Neural cell (in vitro differentiated cells): Measurements from ENCODE around the gene ZFX. TPM values are rescaled to one million over a fixed set of nuclear protein-coding genes. Genes with fewer than 3 reads are reported as not detected.

Source experiments
- H2AFZ ChIP-seq: fragments of 200-600, 300-800 bp; sonication (generic), shearing (Covaris generic); 2 replicates; pipeline ENCODE4 v1.6.0; 2014; ENCODE audit warnings: low read depth, mild to moderate bottlenecking, antibody characterized with exemption, low read length, moderate library complexity
- H3F3A ChIP-seq: fragments of 200-600 bp; shearing (Covaris generic); 2 replicates; pipeline ENCODE4 v1.6.1; 2016; ENCODE audit warnings: mild to moderate bottlenecking, moderate library complexity, mixed read lengths, antibody characterized with exemption, low read length; ENCODE audit not compliant: insufficient read depth, poor library complexity, severe bottlenecking
- H3K27ac ChIP-seq: fragments of 200-600, 300-800 bp; sonication (generic), shearing (Covaris generic); 2 replicates; pipeline ENCODE4 v1.5.1; 2014; ENCODE audit warnings: mild to moderate bottlenecking, low read length, moderate library complexity
- H3K27me3 ChIP-seq: fragments of 300-800, 200-600 bp; sonication (generic), shearing (Covaris generic); 2 replicates; pipeline ENCODE4 v1.6.0; 2014; ENCODE audit warnings: mild to moderate bottlenecking, low read depth, low read length, moderate library complexity; ENCODE audit not compliant: insufficient read depth
- H3K36me3 ChIP-seq: fragments of 300-800, 200-600 bp; sonication (generic), shearing (Covaris generic); 2 replicates; pipeline ENCODE4 v1.5.1; 2014; ENCODE audit warnings: mild to moderate bottlenecking, antibody characterized with exemption, low read length, moderate library complexity; ENCODE audit not compliant: insufficient read depth
- H3K4me2 ChIP-seq: fragments of 300-800, 200-600 bp; sonication (generic), shearing (Covaris generic); 2 replicates; pipeline ENCODE4 v1.6.0; 2014; ENCODE audit warnings: mild to moderate bottlenecking, low read length
- H3K4me3 ChIP-seq: fragments of 300-800, 200-600 bp; sonication (generic), shearing (Covaris generic); 2 replicates; pipeline ENCODE4 v1.5.1; 2014; ENCODE audit warnings: mild to moderate bottlenecking, low read length, moderate library complexity
- H3K79me2 ChIP-seq: fragments of 200-600 bp; shearing (Covaris generic); replicated peaks from 2 replicates; pipeline ENCODE4 v1.6.0; 2014; ENCODE audit warnings: mild to moderate bottlenecking, low read length, moderate library complexity; ENCODE audit not compliant: insufficient read depth
- H3K9ac ChIP-seq: fragments of 300-800, 200-600 bp; sonication (generic), shearing (Covaris generic); 2 replicates; pipeline ENCODE4 v1.6.1; 2016; ENCODE audit warnings: mild to moderate bottlenecking, low read length, mixed read lengths
- H3K9me2 ChIP-seq: fragments of 200-600 bp; shearing (Covaris generic); 2 replicates; pipeline ENCODE4 v1.6.1; 2016; ENCODE audit warnings: mild to moderate bottlenecking, low read length, mixed read lengths; ENCODE audit not compliant: insufficient read depth
- H3K9me3 ChIP-seq: fragments of 200-600, 300-800 bp; sonication (generic), shearing (Covaris generic); 2 replicates; pipeline ENCODE4 v1.6.1; 2016; ENCODE audit warnings: mild to moderate bottlenecking, mixed run types, low read length, moderate library complexity, mixed read lengths
- H4K20me1 ChIP-seq: fragments of 200-600 bp; shearing (Covaris generic); 2 replicates; pipeline ENCODE4 v1.6.1; 2016; ENCODE audit warnings: mild to moderate bottlenecking, mixed run types; ENCODE audit not compliant: insufficient read depth
- EP300 ChIP-seq: fragments of 450-650 bp; conservative IDR thresholded peaks from 2 replicates; pipeline ENCODE4 v1.6.1; 2014; ENCODE audit warnings: antibody characterized with exemption, mild to moderate bottlenecking, moderate library complexity; ENCODE audit not compliant: poor library complexity, severe bottlenecking
- EZH2 ChIP-seq: fragments of 200-600, 300-800 bp; shearing (Covaris generic), sonication (generic); IDR thresholded peaks from 2 replicates; pipeline ENCODE4 v1.6.1; 2014; ENCODE audit warnings: antibody characterized with exemption, low read length, borderline replicate concordance, mild to moderate bottlenecking; ENCODE audit not compliant: insufficient read depth, poor library complexity, severe bottlenecking
- MXI1 ChIP-seq: fragments of 450-650 bp; conservative IDR thresholded peaks from 2 replicates; pipeline ENCODE4 v1.6.1; 2014; ENCODE audit warnings: antibody characterized with exemption, mild to moderate bottlenecking; ENCODE audit not compliant: poor library complexity, severe bottlenecking
- POLR2AphosphoS5 ChIP-seq: IDR thresholded peaks from 2 replicates; pipeline ENCODE4 v1.6.1; 2012
- RAD21 ChIP-seq: fragments of 450-650 bp; conservative IDR thresholded peaks from 2 replicates; pipeline ENCODE4 v1.6.1; 2014; ENCODE audit warnings: antibody characterized with exemption, mild to moderate bottlenecking, moderate library complexity
- SMC3 ChIP-seq: fragments of 450-650 bp; conservative IDR thresholded peaks from 2 replicates; pipeline ENCODE4 v1.6.1; 2014; ENCODE audit warnings: antibody characterized with exemption, mild to moderate bottlenecking, moderate library complexity; ENCODE audit not compliant: poor library complexity
- TAF1 ChIP-seq: IDR thresholded peaks from 2 replicates; pipeline ENCODE4 v1.6.1; 2012; ENCODE audit warnings: low read depth
- polyA plus RNA-seq: library from polyadenylated mRNA; depleted of rRNA; stranded (reverse); fragments of >200 nt; gene quantifications from 2 replicates; pipeline ENCODE4 v1.2.3, GENCODE V29; 2014
- TF ChIP-seq, protein P1 (sequence below): IDR thresholded peaks from 2 replicates; pipeline ENCODE4 v1.6.1; 2012; ENCODE audit warnings: borderline replicate concordance
- TF ChIP-seq, protein P2 (sequence below): fragments of 450-650 bp; IDR thresholded peaks from 2 replicates; pipeline ENCODE4 v1.5.1; 2014; ENCODE audit warnings: antibody characterized with exemption, mild to moderate bottlenecking, moderate library complexity; ENCODE audit not compliant: poor library complexity, severe bottlenecking

The ZFX gene
- polyA plus RNA-seq, 1 donor from 2014 or later: 12.5 TPM

DNA sequence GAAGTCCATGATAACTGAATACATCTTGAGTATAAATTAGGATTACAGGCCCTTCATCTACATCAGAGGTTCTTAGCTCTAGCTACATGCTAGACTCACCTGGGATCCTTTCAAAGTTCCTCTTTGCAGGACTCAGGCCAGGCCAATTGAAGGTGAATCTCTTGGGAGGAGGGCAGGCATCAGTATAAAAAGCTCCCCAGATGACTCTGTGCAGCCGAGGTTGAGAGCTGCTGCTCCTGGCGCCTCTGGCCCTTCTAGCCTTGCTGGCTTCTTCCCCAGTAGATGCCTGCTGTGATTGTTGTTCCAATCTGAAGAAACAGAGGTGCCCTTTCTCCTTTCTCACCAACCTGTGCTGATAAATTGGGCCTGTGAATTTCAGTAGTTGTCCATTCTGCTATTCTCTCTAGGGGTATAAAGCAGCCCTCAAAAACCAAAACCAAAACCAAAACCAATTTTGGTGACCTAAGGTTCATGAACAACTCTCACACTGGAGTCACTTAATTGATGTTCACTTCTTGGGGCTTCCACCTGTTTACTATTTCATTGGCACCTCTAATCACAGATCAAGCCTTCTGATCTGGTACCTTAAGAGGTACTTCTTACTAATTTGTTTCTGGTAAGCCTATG is 85.7 kb downstream of the ZFX start:
- no peak overlapping the region for H3K27ac ChIP-seq
- no peaks in the 10 kb centered on the region for H3K36me3 ChIP-seq
- H3F3A ChIP-seq: no peaks in the 10 kb centered on the region
- no peak for TF ChIP-seq MXI1
- no peak for TF ChIP-seq EZH2
- TF ChIP-seq TAF1: no peak
- no peak for TF ChIP-seq EP300
- TF ChIP-seq, protein P1, sequence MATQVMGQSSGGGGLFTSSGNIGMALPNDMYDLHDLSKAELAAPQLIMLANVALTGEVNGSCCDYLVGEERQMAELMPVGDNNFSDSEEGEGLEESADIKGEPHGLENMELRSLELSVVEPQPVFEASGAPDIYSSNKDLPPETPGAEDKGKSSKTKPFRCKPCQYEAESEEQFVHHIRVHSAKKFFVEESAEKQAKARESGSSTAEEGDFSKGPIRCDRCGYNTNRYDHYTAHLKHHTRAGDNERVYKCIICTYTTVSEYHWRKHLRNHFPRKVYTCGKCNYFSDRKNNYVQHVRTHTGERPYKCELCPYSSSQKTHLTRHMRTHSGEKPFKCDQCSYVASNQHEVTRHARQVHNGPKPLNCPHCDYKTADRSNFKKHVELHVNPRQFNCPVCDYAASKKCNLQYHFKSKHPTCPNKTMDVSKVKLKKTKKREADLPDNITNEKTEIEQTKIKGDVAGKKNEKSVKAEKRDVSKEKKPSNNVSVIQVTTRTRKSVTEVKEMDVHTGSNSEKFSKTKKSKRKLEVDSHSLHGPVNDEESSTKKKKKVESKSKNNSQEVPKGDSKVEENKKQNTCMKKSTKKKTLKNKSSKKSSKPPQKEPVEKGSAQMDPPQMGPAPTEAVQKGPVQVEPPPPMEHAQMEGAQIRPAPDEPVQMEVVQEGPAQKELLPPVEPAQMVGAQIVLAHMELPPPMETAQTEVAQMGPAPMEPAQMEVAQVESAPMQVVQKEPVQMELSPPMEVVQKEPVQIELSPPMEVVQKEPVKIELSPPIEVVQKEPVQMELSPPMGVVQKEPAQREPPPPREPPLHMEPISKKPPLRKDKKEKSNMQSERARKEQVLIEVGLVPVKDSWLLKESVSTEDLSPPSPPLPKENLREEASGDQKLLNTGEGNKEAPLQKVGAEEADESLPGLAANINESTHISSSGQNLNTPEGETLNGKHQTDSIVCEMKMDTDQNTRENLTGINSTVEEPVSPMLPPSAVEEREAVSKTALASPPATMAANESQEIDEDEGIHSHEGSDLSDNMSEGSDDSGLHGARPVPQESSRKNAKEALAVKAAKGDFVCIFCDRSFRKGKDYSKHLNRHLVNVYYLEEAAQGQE: no peak
- TF ChIP-seq SMC3: no peak
- TF ChIP-seq POLR2AphosphoS5: no peak
- TF ChIP-seq, protein P2, sequence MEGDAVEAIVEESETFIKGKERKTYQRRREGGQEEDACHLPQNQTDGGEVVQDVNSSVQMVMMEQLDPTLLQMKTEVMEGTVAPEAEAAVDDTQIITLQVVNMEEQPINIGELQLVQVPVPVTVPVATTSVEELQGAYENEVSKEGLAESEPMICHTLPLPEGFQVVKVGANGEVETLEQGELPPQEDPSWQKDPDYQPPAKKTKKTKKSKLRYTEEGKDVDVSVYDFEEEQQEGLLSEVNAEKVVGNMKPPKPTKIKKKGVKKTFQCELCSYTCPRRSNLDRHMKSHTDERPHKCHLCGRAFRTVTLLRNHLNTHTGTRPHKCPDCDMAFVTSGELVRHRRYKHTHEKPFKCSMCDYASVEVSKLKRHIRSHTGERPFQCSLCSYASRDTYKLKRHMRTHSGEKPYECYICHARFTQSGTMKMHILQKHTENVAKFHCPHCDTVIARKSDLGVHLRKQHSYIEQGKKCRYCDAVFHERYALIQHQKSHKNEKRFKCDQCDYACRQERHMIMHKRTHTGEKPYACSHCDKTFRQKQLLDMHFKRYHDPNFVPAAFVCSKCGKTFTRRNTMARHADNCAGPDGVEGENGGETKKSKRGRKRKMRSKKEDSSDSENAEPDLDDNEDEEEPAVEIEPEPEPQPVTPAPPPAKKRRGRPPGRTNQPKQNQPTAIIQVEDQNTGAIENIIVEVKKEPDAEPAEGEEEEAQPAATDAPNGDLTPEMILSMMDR: no peak
- TF ChIP-seq RAD21: no peak
- no peak overlapping the region for H3K4me3 ChIP-seq
- H3K79me2 ChIP-seq: no peaks in the 10 kb centered on the region
- H3K27me3 ChIP-seq: no peaks in the 10 kb centered on the region
- no peaks in the 10 kb centered on the region for H3K9me3 ChIP-seq
- H3K9me2 ChIP-seq: no peaks in the 10 kb centered on the region
- H3K4me2 ChIP-seq: no peak overlapping the region
- H3K9ac ChIP-seq: no peak overlapping the region
- H2AFZ ChIP-seq: no peak overlapping the region
- H4K20me1 ChIP-seq: no peaks in the 10 kb centered on the region

DNA sequence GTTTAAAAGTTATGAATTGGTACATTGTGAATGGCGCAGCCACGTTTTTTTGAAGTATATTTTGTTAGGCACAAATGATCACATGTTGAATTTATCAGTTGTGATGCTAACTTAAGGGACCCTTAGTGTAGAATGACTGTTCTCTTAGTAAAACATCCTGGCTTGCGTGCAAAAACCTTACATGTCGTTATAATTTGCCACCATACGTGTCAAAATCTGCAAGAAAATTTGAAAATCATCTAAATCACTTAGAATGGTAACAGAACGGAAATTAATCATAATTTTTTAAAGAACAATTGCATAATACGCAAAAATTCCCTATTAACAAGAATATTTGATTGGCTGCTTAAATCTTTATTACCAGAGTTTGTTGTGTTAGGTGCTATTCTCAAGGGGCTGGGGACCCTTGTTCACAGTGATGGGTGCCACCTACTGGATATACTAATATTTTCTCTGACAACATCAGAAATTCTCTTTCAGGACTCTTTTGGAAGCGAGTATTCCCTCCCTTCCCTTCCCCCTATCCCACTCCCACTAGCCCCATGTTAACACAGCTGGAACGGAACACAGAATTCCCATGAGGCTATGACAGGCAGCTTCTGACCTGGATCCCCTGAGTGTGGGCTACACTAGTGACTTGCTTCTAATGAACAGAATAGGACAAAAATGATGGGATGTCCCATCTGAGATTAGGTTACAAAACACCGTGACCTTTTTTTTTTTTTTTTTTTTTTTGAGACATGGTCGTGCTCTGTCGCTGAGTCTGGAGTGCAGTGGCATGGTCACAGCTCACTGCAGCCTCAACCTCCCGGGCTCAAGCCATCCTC is 92.5 kb downstream of the ZFX start:
- no peak overlapping the region for H3K27ac ChIP-seq

More for the DNA sequence above, 92.5 kb downstream of the ZFX start:
- Histone ChIP-seq H3K27me3 (no peaks in the 10 kb centered on the region), H3K4me2 (no peak overlapping the region), H4K20me1 (no peaks in the 10 kb centered on the region), H3K9ac (no peak overlapping the region), H3K4me3 (no peak overlapping the region), H2AFZ (no peak overlapping the region), H3K9me2 (no peaks in the 10 kb centered on the region), H3K79me2 (no peaks in the 10 kb centered on the region), H3K36me3 (no peaks in the 10 kb centered on the region), H3F3A (no peaks in the 10 kb centered on the region), H3K9me3 (no peaks in the 10 kb centered on the region)
- TF ChIP-seq, protein P2: peak; percentile 32
- TF ChIP-seq, protein P1: no peak
- TF ChIP-seq POLR2AphosphoS5 (no peak), SMC3 (peak; percentile 21), EP300 (no peak), RAD21 (peak; percentile 26)
